Measurements from ENCODE around the gene SLITRK4. TPM values are rescaled to one million over a fixed set of nuclear protein-coding genes. Genes with fewer than 3 reads are reported as not detected.

SLITRK4 gene
- total RNA-seq, 6 donors from 2014 or later, result 0.33 to 0.94 (median 0.61) TPM; not detected in 1

- 30 to 46% methylated on average over 2 of the region's 2 CpGs for WGBS, 2 donors
- no peak for ATAC-seq (ENCODE audit: low FRiP score in 2 of 2)
- Histone ChIP-seq H3K27me3 (peaks cover 0 to 7% (median 0%) of the 10 kb centered on the region in 4 donors), H3K4me3 (no peak overlapping the region), H3K9me3 (no peaks in the 10 kb centered on the region), H3K27ac (no peak overlapping the region), H3K36me3 (no peaks in the 10 kb centered on the region), H3K4me1 (peaks cover 0 to 16% (median 0%) of the 10 kb centered on the region in 4 donors)
- DNase-seq, result no peak
- TF ChIP-seq CTCF (IDR thresholded peaks at IDR 0.05) (no peak), POLR2AphosphoS5 (IDR thresholded peaks at IDR 0.05) (no peak), POLR2A (IDR thresholded peaks at IDR 0.05) (no peak), EP300 (IDR thresholded peaks at IDR 0.05) (no peak)
Observed at GRCh38 chrX:143636831-143637230, 930 bp upstream of the SLITRK4 start.

- peaks cover 0 to 16% (median 0%) of the 10 kb centered on the region in 4 donors for H3K4me1 ChIP-seq
- H3K27me3 ChIP-seq, result peaks cover 0 to 7% (median 0%) of the 10 kb centered on the region in 4 donors
- ATAC-seq (ENCODE audit: low FRiP score in 2 of 2), result peak in 1 of 2 donors; percentile 61
- 4 to 40% methylated on average over 11 to 57 of the region's 67 CpGs for WGBS, 2 donors
- no peaks in the 10 kb centered on the region for H3K36me3 ChIP-seq
- no peaks in the 10 kb centered on the region for H3K9me3 ChIP-seq
- no peak for TF ChIP-seq EP300 (IDR thresholded peaks at IDR 0.05)
- no peak for TF ChIP-seq POLR2A (IDR thresholded peaks at IDR 0.05)
- no peak for TF ChIP-seq CTCF (IDR thresholded peaks at IDR 0.05)
- no peak for TF ChIP-seq POLR2AphosphoS5 (IDR thresholded peaks at IDR 0.05)
- H3K27ac ChIP-seq, result no peak overlapping the region
- peak in 1 of 2 donors; percentile 72 for DNase-seq
- peak overlapping the region in 3 of 4 donors; percentile 28 to 47 (median 44) for H3K4me3 ChIP-seq
Observed at GRCh38 chrX:143634663-143635455, 1.0 kb downstream of the SLITRK4 start.

- 37% methylated on average over 24 of the region's 26 CpGs; no CpG with 5 or more reads in 1 of the 2 donors for WGBS, 2 donors
- ATAC-seq (ENCODE audit: low FRiP score in 2 of 2), result peak in 1 of 2 donors; percentile 29
Observed at GRCh38 chrX:143634309-143634662, 1.6 kb downstream of the SLITRK4 start.

GRCh38 chrX:143633461-143634308, 2.2 kb downstream of the SLITRK4 start:
- Histone ChIP-seq H3K9me3 (no peaks in the 10 kb centered on the region), H3K27ac (no peak overlapping the region), H3K27me3 (peaks cover 0 to 7% (median 0%) of the 10 kb centered on the region in 4 donors), H3K36me3 (no peaks in the 10 kb centered on the region), H3K4me1 (peaks cover 0 to 16% (median 0%) of the 10 kb centered on the region in 4 donors), H3K4me3 (peak overlapping the region in 3 of 4 donors; percentile 28 to 47 (median 44))
- TF ChIP-seq CTCF (IDR thresholded peaks at IDR 0.05) (no peak), POLR2A (IDR thresholded peaks at IDR 0.05) (no peak), POLR2AphosphoS5 (IDR thresholded peaks at IDR 0.05) (no peak), EP300 (IDR thresholded peaks at IDR 0.05) (no peak)
- ATAC-seq (ENCODE audit: low FRiP score in 2 of 2) (peak in 1 of 2 donors; percentile 58), DNase-seq (peak in 1 of 2 donors; percentile 56)
- WGBS, 2 donors, result 0 to 36% methylated on average over 6 to 53 of the region's 64 CpGs

More at GRCh38 chrX:143634309-143634662, 1.6 kb downstream of the SLITRK4 start:
- H3K36me3 ChIP-seq, result no peaks in the 10 kb centered on the region
- peaks cover 0 to 7% (median 0%) of the 10 kb centered on the region in 4 donors for H3K27me3 ChIP-seq
- no peak for DNase-seq
- no peaks in the 10 kb centered on the region for H3K9me3 ChIP-seq
- no peak overlapping the region for H3K27ac ChIP-seq
- H3K4me3 ChIP-seq, result peak overlapping the region in 3 of 4 donors; percentile 28 to 47 (median 44)
- TF ChIP-seq CTCF (IDR thresholded peaks at IDR 0.05) (no peak), POLR2A (IDR thresholded peaks at IDR 0.05) (no peak), POLR2AphosphoS5 (IDR thresholded peaks at IDR 0.05) (no peak), EP300 (IDR thresholded peaks at IDR 0.05) (no peak)
- peaks cover 0 to 16% (median 0%) of the 10 kb centered on the region in 4 donors for H3K4me1 ChIP-seq
